Measurements from ENCODE around the gene RASSF3. TPM values are rescaled to one million over a fixed set of nuclear protein-coding genes. Genes with fewer than 3 reads are reported as not detected.

The RASSF3 gene
- total RNA-seq, 4 donors from 2014 or later, result 14.7 to 18.3 (median 16.7) TPM

DNA sequence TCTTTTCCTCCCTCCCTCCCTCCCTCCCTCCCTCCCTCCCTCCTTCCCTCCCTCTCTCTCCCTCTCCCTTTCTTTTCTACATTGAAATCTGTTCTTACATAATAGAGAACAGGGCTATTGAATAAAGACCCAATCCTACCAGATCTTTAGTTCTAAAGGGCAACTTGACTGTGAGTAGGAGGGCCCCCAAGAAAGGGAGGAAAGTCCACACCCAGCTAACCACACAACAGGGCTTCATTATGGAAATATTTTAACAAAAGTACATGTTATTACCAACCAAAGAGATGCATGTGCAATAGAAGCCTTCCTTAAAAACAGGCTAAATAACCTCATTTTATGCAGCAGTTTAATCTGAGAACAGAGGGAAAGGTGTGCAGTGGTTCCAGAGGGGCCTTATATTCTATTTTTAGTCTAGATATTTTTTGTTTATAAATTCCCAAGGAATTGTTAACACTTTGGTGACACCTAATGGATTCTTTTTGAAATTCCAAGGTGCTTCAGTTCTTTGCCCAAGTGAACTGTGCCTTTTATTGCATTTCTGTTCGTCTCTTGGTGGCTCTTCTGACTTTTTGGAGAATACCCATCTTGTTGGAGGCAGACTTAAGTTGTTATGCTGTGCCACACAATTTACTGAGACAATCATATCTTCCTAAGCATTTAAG lies 85.9 kb downstream of the RASSF3 start:
- 22 to 30% methylated on average over 1 of the region's 1 CpG for WGBS, 2 donors
- Histone ChIP-seq H3K36me3 (no peaks in the 10 kb centered on the region), H3K27me3 (no peaks in the 10 kb centered on the region), H3K9me3 (no peaks in the 10 kb centered on the region), H3K4me3 (no peak overlapping the region), H3K4me1 (peaks cover 0 to 30% (median 2%) of the 10 kb centered on the region in 4 donors), H3K27ac (peak overlapping the region in 1 of 4 donors; percentile 40)
- DNase-seq (ENCODE audit: low spot score in 2 of 2), result no peak
- no peak for TF ChIP-seq POLR2A (IDR thresholded peaks at IDR 0.05)
- TF ChIP-seq EP300 (IDR thresholded peaks at IDR 0.05), result no peak
- peak in 2 of 5 experiments; percentile 14 to 46 for TF ChIP-seq CTCF (IDR thresholded peaks at IDR 0.05)

DNA sequence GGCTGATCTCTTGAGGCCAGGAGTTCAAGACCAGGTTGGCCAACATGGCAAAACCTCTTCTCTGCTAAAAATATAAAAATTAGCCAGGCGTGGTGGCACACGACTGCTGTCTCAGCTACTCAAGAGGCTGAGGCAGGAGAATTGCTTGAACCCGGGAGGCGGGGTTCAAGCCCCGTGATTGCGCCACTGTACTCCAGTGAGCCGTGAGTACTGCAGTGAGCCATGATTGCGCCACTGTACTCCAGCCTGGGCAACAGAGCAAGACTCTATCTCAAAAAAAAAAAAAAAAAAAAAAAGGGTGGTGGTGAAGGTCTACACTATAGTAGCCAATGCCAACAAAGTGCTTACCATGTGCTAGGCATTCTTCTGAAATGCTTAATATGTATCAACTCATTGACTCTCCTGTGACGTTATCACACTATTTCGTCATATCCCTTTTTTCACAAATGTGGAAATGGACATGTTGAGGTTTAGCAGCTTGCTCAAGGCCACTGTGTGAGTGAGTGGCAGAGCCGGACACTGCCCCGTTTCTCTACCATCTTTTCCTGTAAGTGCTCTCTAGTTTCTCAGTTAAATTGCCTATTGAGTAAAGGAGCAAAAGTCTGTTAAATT lies 89.3 kb downstream of the RASSF3 start:
- TF ChIP-seq POLR2A (IDR thresholded peaks at IDR 0.05) (no peak), EP300 (IDR thresholded peaks at IDR 0.05) (no peak), CTCF (IDR thresholded peaks at IDR 0.05) (no peak)
- Histone ChIP-seq H3K36me3 (no peaks in the 10 kb centered on the region), H3K4me3 (no peak overlapping the region), H3K9me3 (no peaks in the 10 kb centered on the region), H3K4me1 (peaks cover 0 to 27% (median 2%) of the 10 kb centered on the region in 4 donors), H3K27me3 (no peaks in the 10 kb centered on the region), H3K27ac (no peak overlapping the region)
- WGBS, 2 donors, result 89 to 94% methylated on average over 12 of the region's 12 CpGs
- no peak for DNase-seq (ENCODE audit: low spot score in 2 of 2)

DNA sequence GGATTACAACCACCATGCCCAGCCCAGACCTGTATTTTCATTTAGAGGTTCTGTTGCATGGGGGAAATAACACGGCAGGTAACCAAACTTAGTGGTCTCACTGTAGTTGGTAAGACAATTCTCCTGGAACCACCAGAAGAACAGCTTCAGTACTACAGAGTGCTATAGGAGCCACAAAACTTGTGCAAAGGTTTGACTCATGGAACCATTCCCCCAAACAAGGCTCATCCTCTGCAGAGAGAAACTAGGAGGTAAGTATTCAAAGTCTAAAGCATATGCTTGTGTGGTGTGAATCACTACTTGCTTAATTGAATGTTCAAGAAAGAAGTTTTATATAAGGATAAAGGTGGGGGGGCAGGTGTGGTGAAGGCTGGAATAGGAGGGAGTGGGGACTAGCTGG lies 90.2 kb downstream of the RASSF3 start:
- peaks cover 0 to 23% (median 2%) of the 10 kb centered on the region in 4 donors for H3K4me1 ChIP-seq
- no peaks in the 10 kb centered on the region for H3K9me3 ChIP-seq
- TF ChIP-seq POLR2A (IDR thresholded peaks at IDR 0.05) (no peak), CTCF (IDR thresholded peaks at IDR 0.05) (no peak), EP300 (IDR thresholded peaks at IDR 0.05) (no peak)
- DNase-seq (ENCODE audit: low spot score in 2 of 2), result no peak
- 94 to 100% methylated on average over 1 of the region's 1 CpG for WGBS, 2 donors
- no peaks in the 10 kb centered on the region for H3K27me3 ChIP-seq
- no peak overlapping the region for H3K4me3 ChIP-seq
- H3K36me3 ChIP-seq, result no peaks in the 10 kb centered on the region
- H3K27ac ChIP-seq, result no peak overlapping the region

- DNase-seq (ENCODE audit: low spot score in 2 of 2), result no peak
- 41 to 42% methylated on average over 5 of the region's 5 CpGs for WGBS, 2 donors
- Histone ChIP-seq H3K36me3 (no peaks in the 10 kb centered on the region), H3K27ac (no peak overlapping the region), H3K27me3 (no peaks in the 10 kb centered on the region), H3K4me3 (peak overlapping the region in 1 of 4 donors; percentile 5), H3K9me3 (no peaks in the 10 kb centered on the region), H3K4me1 (peaks cover 0 to 19% (median under 1%) of the 10 kb centered on the region in 4 donors)
- TF ChIP-seq CTCF (IDR thresholded peaks at IDR 0.05), result no peak
- no peak for TF ChIP-seq EP300 (IDR thresholded peaks at IDR 0.05)
- TF ChIP-seq POLR2A (IDR thresholded peaks at IDR 0.05), result no peak
Observed at GRCh38 chr12:64701283-64701682, 91.0 kb downstream of the RASSF3 start.

DNA sequence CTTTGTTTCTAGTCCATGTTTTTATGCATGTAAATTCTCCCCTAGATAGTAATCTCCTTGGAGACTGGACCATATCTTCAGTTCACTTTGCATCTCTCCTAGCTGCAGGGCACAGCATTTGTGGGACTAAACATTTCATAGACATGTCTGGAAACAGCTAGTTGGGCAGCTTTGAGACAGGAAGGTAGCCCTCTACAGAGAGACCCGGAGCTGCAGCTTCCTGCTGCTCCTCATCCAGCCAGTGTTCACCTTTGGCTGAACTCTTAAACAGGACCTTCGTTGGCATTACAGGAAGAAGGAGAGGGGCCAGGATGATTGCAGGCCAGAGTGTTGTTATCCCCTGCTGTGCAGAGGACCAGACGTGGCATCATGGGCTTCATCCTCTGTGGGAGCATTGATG lies 96.0 kb downstream of the RASSF3 start:
- Histone ChIP-seq H3K9me3 (no peaks in the 10 kb centered on the region), H3K27ac (no peak overlapping the region), H3K27me3 (no peaks in the 10 kb centered on the region), H3K36me3 (no peaks in the 10 kb centered on the region), H3K4me3 (no peak overlapping the region), H3K4me1 (peaks cover 0 to 6% (median 0%) of the 10 kb centered on the region in 4 donors)
- no peak for TF ChIP-seq POLR2A (IDR thresholded peaks at IDR 0.05)
- no peak for TF ChIP-seq EP300 (IDR thresholded peaks at IDR 0.05)
- TF ChIP-seq CTCF (IDR thresholded peaks at IDR 0.05), result no peak
- 41 to 43% methylated on average over 3 of the region's 3 CpGs for WGBS, 2 donors
- no peak for DNase-seq (ENCODE audit: low spot score in 2 of 2)
